ENCODE data around the gene INKA1.
A peak's percentile ranks its signal among the peaks of the same experiment; 100 is the strongest.
"Not testable (repeated sequence)": the region's sequence is repeated elsewhere in the genome, so short reads cannot be mapped to it uniquely, and the experiment has no call there.

INKA1 gene

GRCh38 chr3:49813497-49814174, 10.6 kb downstream of the INKA1 start, which contains the start of gene UBA7:
Gene UBA7, minus strand, starts transcription at chr3:49813953. Its CDS starts 166 bp downstream, at chr3:49813787.
- DNase-seq: no peak

GRCh38 chr3:49823131-49823530, 20.1 kb downstream of the INKA1 start:
- not testable (repeated sequence) for DNase-seq

- no peak for DNase-seq
These were observed 23.0 kb downstream of the INKA1 start for GRCh38 chr3:49826016-49826415.

- DNase-seq: no peak
These were observed 28.3 kb downstream of the INKA1 start for GRCh38 chr3:49831341-49831740.

GRCh38 chr3:49839193-49839809, 36.2 kb downstream of the INKA1 start:
- DNase-seq: peak; percentile 10

- no peak for DNase-seq
These were observed 37.3 kb downstream of the INKA1 start for GRCh38 chr3:49840388-49840787.

- DNase-seq: peak; percentile 8
These were observed 38.1 kb downstream of the INKA1 start for GRCh38 chr3:49841126-49841696.

GRCh38 chr3:49841806-49842205, 38.7 kb downstream of the INKA1 start:
- no peak for DNase-seq

GRCh38 chr3:49842843-49843517, 39.9 kb downstream of the INKA1 start:
- no peak for DNase-seq

GRCh38 chr3:49844464-49845183, 41.6 kb downstream of the INKA1 start:
- DNase-seq: no peak

- no peak for DNase-seq
These were observed 42.6 kb downstream of the INKA1 start for GRCh38 chr3:49845694-49846093.
